IMR-90 (cell line): Measurements from ENCODE around the gene GPRASP1. TPM values are rescaled to one million over a fixed set of nuclear protein-coding genes. Genes with fewer than 3 reads are reported as not detected.

Experiments used
- ATAC-seq: fragments of 200-7000 bp; cut with Tn5 transposase; 2 replicates; pipeline ENCODE4 v1.9.1; 2020; ENCODE audit warnings: low read depth, mild to moderate bottlenecking, moderate library complexity
- BruUV-seq: library from RNA; stranded (reverse); fragments of 400-500 nt; replicated peaks from 2 replicates; lab custom pipeline; 2021; lab: Mats Ljungman, UMichigan
- CTCF ChIA-PET: fragments of 300-600 bp; formaldehyde crosslinking; extraction: SDS; loops from one replicate; lab custom pipeline; 2021; ENCODE audit warnings: antibody characterized with exemption; lab: Yijun Ruan, JAX
- POLR2A ChIA-PET: fragments of 300-600 bp; sonication (Branson Sonifier 250); formaldehyde crosslinking; loops from one replicate; lab custom pipeline; 2022; ENCODE audit warnings: antibody characterized with exemption; ENCODE audit not compliant: unreplicated experiment; lab: Charles Lee
- DNase-seq: peaks from one replicate; pipeline ENCODE4 v3.0.0; 2013
- H2AFZ ChIP-seq: replicated peaks from 2 replicates; pipeline ENCODE3; 2013; ENCODE audit warnings: low read length, mild to moderate bottlenecking; ENCODE audit not compliant: poor library complexity
- H2AK5ac ChIP-seq: 2 replicates; pipeline ENCODE4 v1.6.1; 2013; ENCODE audit warnings: low read depth, low read length, inconsistent platforms
- H2AK9ac ChIP-seq: replicated peaks from 2 replicates; pipeline ENCODE3; 2013; ENCODE audit warnings: mild to moderate bottlenecking, low read depth, low read length, moderate library complexity; ENCODE audit not compliant: poor library complexity
- H2BK120ac ChIP-seq: 2 replicates; pipeline ENCODE4 v1.6.1; 2013; ENCODE audit warnings: low read depth, low read length, inconsistent platforms
- H2BK15ac ChIP-seq: 3 replicates; pipeline ENCODE4 v1.6.1; 2013; ENCODE audit warnings: low read depth, low read length, inconsistent platforms
- H2BK20ac ChIP-seq: 2 replicates; pipeline ENCODE4 v1.6.1; 2013; ENCODE audit warnings: low read depth, mild to moderate bottlenecking, inconsistent platforms, low read length, moderate library complexity
- H2BK5ac ChIP-seq: 2 replicates; pipeline ENCODE4 v1.6.1; 2013; ENCODE audit warnings: mild to moderate bottlenecking, low read depth, low read length, inconsistent platforms; ENCODE audit not compliant: poor library complexity, severe bottlenecking
- H3K14ac ChIP-seq: replicated peaks from 2 replicates; pipeline ENCODE4 v1.6.1; 2013; ENCODE audit warnings: low read depth, low read length, inconsistent platforms
- H3K18ac ChIP-seq: 2 replicates; pipeline ENCODE4 v1.6.1; 2013; ENCODE audit warnings: low read depth, low read length, control low read depth
- H3K23ac ChIP-seq: 2 replicates; pipeline ENCODE4 v1.6.1; 2013; ENCODE audit warnings: low read depth, low read length, inconsistent platforms
- H3K27ac ChIP-seq: 2 replicates; pipeline ENCODE4 v1.5.1; 2013; ENCODE audit warnings: mild to moderate bottlenecking, control low read depth, low read length; ENCODE audit not compliant: insufficient read depth
- H3K27me3 ChIP-seq: 2 replicates; pipeline ENCODE4 v1.6.1; 2013; ENCODE audit warnings: low read length; ENCODE audit not compliant: control insufficient read depth, insufficient read depth
- H3K36me3 ChIP-seq: 2 replicates; pipeline ENCODE4 v1.6.1; 2013; ENCODE audit warnings: low read length, mixed read lengths; ENCODE audit not compliant: control insufficient read depth, insufficient read depth
- H3K4ac ChIP-seq: 2 replicates; pipeline ENCODE4 v1.6.1; 2013; ENCODE audit warnings: low read depth, low read length, inconsistent platforms
- H3K4me1 ChIP-seq: 2 replicates; pipeline ENCODE4 v1.6.1; 2013; ENCODE audit warnings: low read length, mixed read lengths; ENCODE audit not compliant: control insufficient read depth, insufficient read depth
- H3K4me2 ChIP-seq: 2 replicates; pipeline ENCODE4 v1.6.1; 2013; ENCODE audit warnings: low read depth, mild to moderate bottlenecking, control low read depth, low read length, moderate library complexity
- H3K4me3 ChIP-seq: 2 replicates; pipeline ENCODE4 v1.5.1; 2013; ENCODE audit warnings: low read depth, mild to moderate bottlenecking, control low read depth, low read length, moderate library complexity; ENCODE audit not compliant: insufficient read depth
- H3K56ac ChIP-seq: 2 replicates; pipeline ENCODE4 v1.6.1; 2013; ENCODE audit warnings: low read length, inconsistent platforms; ENCODE audit not compliant: insufficient read depth; ENCODE audit errors: extremely low read depth
- H3K79me1 ChIP-seq, 2 experiments: 2 replicates each; pipeline ENCODE4 v1.6.1; 2013; ENCODE audit warnings: low read length in 2 of 2, inconsistent platforms in 1 of 2, low read depth in 1 of 2
- H3K9ac ChIP-seq: 2 replicates; pipeline ENCODE4 v1.6.1; 2013; ENCODE audit warnings: low read depth, low read length, control low read depth
- H3K9me1 ChIP-seq: 2 replicates; pipeline ENCODE4 v1.6.1; 2013; ENCODE audit warnings: low read length, inconsistent platforms; ENCODE audit not compliant: insufficient read depth
- H3K9me3 ChIP-seq: 2 replicates; pipeline ENCODE4 v1.6.1; 2013; ENCODE audit warnings: low read length; ENCODE audit not compliant: control insufficient read depth, insufficient read depth
- H4K20me1 ChIP-seq: 2 replicates; pipeline ENCODE4 v1.6.1; 2013; ENCODE audit warnings: low read length, inconsistent platforms; ENCODE audit not compliant: insufficient read depth
- H4K5ac ChIP-seq: 2 replicates; pipeline ENCODE4 v1.6.1; 2013; ENCODE audit warnings: mild to moderate bottlenecking, low read depth, low read length, control low read depth
- H4K8ac ChIP-seq, 2 experiments: 2 replicates each; pipeline ENCODE4 v1.6.1; 2013; ENCODE audit warnings: low read depth in 2 of 2, low read length in 2 of 2, control low read depth in 1 of 2, inconsistent platforms in 1 of 2
- H4K91ac ChIP-seq: 2 replicates; pipeline ENCODE4 v1.6.1; 2013; ENCODE audit warnings: low read depth, low read length, inconsistent platforms; ENCODE audit not compliant: insufficient read depth
- CEBPB ChIP-seq: IDR thresholded peaks from 2 replicates; pipeline ENCODE4 v1.6.1; 2012; ENCODE audit warnings: low read depth, low read length, improper control_type of control experiment
- CHD1 ChIP-seq: IDR thresholded peaks from 2 replicates; pipeline ENCODE4 v1.6.1; 2012; ENCODE audit warnings: low read depth, low read length, improper control_type of control experiment
- FOS ChIP-seq: fragments of 150-350 bp; IDR thresholded peaks from 2 replicates; pipeline ENCODE4 v1.6.1; 2016; ENCODE audit warnings: low read depth, low read length
- MAFK ChIP-seq: IDR thresholded peaks from 2 replicates; pipeline ENCODE4 v1.6.1; 2012; ENCODE audit warnings: low read depth, low read length, improper control_type of control experiment
- MXI1 ChIP-seq: IDR thresholded peaks from 2 replicates; pipeline ENCODE4 v1.6.1; 2012; ENCODE audit warnings: low read depth, mild to moderate bottlenecking, low read length, moderate library complexity, borderline replicate concordance
- NFE2L2 ChIP-seq: fragments of 150-350 bp; IDR thresholded peaks from 2 replicates; pipeline ENCODE4 v1.6.1; 2016; ENCODE audit warnings: low read depth, mild to moderate bottlenecking, low read length
- RFX5 ChIP-seq: IDR thresholded peaks from 2 replicates; pipeline ENCODE4 v1.8.0; 2012; ENCODE audit warnings: low read depth, mild to moderate bottlenecking, low read length, moderate library complexity
- SMC3 ChIP-seq: fragments of 150-350 bp; IDR thresholded peaks from 2 replicates; pipeline ENCODE4 v1.6.1; 2016; ENCODE audit warnings: low read depth, mild to moderate bottlenecking, antibody characterized with exemption, low read length, moderate library complexity
- dilution Hi-C: fragments of 300-500 bp; cut with HindIII; formaldehyde crosslinking; loops from one replicate; pipeline ENCODE4 v1.14.3; 2018; ENCODE audit warnings: low sequenced_read_pairs; ENCODE audit not compliant: unreplicated experiment
- in situ Hi-C: fragments of 300-500 bp; cut with MboI; formaldehyde crosslinking; loops from 3 replicates; pipeline ENCODE4 v1.14.3; 2019; ENCODE audit warnings: low sequenced_read_pairs, inconsistent platforms, mixed read lengths
- intact Hi-C: fragments of 100-400 bp; cut with micrococcal nuclease; formaldehyde crosslinking; loops from 2 replicates; pipeline ENCODE4 v1.10.0; 2022
- microRNA-seq, 2 experiments: library from miRNA; stranded (forward) in 1 of 2; unstranded in 1 of 2; fragments of 10-50 nt in 1 of 2; fragments of <30 nt in 1 of 2; gene quantifications in 1 of 2; microRNA quantifications in 1 of 2; one replicate each; pipeline versions ENCODE3 to v1.1.0; 2013 to 2020; ENCODE audit not compliant: insufficient read depth in 1 of 2, insufficient read length in 1 of 2, unreplicated experiment in 1 of 2
- polyA plus RNA-seq, 3 experiments: library from polyadenylated mRNA; depleted of rRNA; stranded (reverse); fragments of >200 nt; gene quantifications; 2 replicates each; pipeline ENCODE4 v1.2.3, GENCODE V29; 2012; ENCODE audit warnings: low replicate concordance in 1 of 3
- small RNA-seq, 5 experiments: library from RNA; depleted of rRNA; stranded (forward); fragments of <200 nt; gene quantifications; one replicate each; pipeline ENCODE3, GENCODE V24; 2012
- total RNA-seq: library from RNA; depleted of rRNA; stranded (reverse); fragments of >200 nt; gene quantifications from 2 replicates; pipeline ENCODE4 v1.2.3, GENCODE V29; 2012; rRNA removed

The GPRASP1 gene
- total and polyA plus RNA-seq, 2 of the 4 experiments (the other 2 are of a cell fraction), result 1.3 to 1.5 TPM

GRCh38 chrX:102697494-102697893 lies 46.2 kb downstream of the GPRASP1 start:
- Histone ChIP-seq H2BK120ac (no peak overlapping the region), H3K27me3 (no peaks in the 10 kb centered on the region), H3K56ac (no peak overlapping the region), H2BK5ac (no peak overlapping the region), H3K9me3 (no peaks in the 10 kb centered on the region), H4K5ac (no peak overlapping the region), H3K18ac (no peak overlapping the region), H2BK20ac (no peak overlapping the region), H3K36me3 (no peaks in the 10 kb centered on the region), H3K9ac (no peak overlapping the region), H2AFZ (no peak overlapping the region), H3K14ac (no peak overlapping the region), H3K4me3 (no peak overlapping the region), H3K4ac (no peak overlapping the region), H3K23ac (no peak overlapping the region), H2BK15ac (no peak overlapping the region), H3K79me1 (no peaks in the 10 kb centered on the region), H4K8ac (no peak overlapping the region), H3K4me2 (no peak overlapping the region), H4K91ac (no peak overlapping the region), H4K20me1 (no peaks in the 10 kb centered on the region), H2AK9ac (no peak overlapping the region), H3K4me1 (no peaks in the 10 kb centered on the region), H2AK5ac (no peak overlapping the region), H3K27ac (no peak overlapping the region), H3K9me1 (peaks cover 3% of the 10 kb centered on the region; the same call in 1 of the 2 replicates)
- TF ChIP-seq CHD1 (no peak), MAFK (no peak), SMC3 (no peak), CEBPB (no peak), FOS (no peak), RFX5 (no peak), NFE2L2 (no peak), MXI1 (no peak)
- intact Hi-C loops, result no loop called here
- no TSS peak for BruUV-seq
- peak; percentile 52 for DNase-seq
- ChIA-PET CTCF (no interaction called here), POLR2A (no interaction called here)
- ATAC-seq, result no peak
- dilution Hi-C loops, result no loop called here
- in situ Hi-C loops, result no loop called here

Small RNA genes within 50 kb of the gene (microRNA-seq; reads per million reads assigned to microRNA genes)
- not detected for gene RNU6-589P (ENCODE audit: insufficient read depth, insufficient read length)

Small RNA genes within 50 kb of the gene (small RNA-seq; reads per million reads assigned to genes)
- 0 to 1.2 (median 0) reads per million in 5 experiments for gene RNU6-589P

Other genes starting within 250 kb of the GPRASP1 start
- not detected in 2 replicates for gene NXF2B, start 211.5 kb upstream of the GPRASP1 start, total RNA-seq
- gene NXF2B, start 211.5 kb upstream of the GPRASP1 start, polyA plus RNA-seq (2012; rRNA removed), result not detected in 2 replicates
- gene TCP11X2, start 179.7 kb upstream of the GPRASP1 start, total RNA-seq, result not detected in 2 replicates
- gene TCP11X2, start 179.7 kb upstream of the GPRASP1 start, polyA plus RNA-seq (2012; rRNA removed), result not detected in 2 replicates
- 13.6 and 32.8 TPM in 2 replicates for gene TMSB15A, start 134.7 kb upstream of the GPRASP1 start, total RNA-seq
- 28.8 and 30.5 TPM in 2 replicates for gene TMSB15A, start 134.7 kb upstream of the GPRASP1 start, polyA plus RNA-seq (2012; rRNA removed)
- 20.8 and 24.9 TPM in 2 replicates for gene ARMCX5, start 52.0 kb upstream of the GPRASP1 start, total RNA-seq
- gene ARMCX5, start 52.0 kb upstream of the GPRASP1 start, polyA plus RNA-seq (2012; rRNA removed), result 9.6 and 12.2 TPM in 2 replicates
- gene GPRASP2, start 61.0 kb downstream of the GPRASP1 start, total RNA-seq, result 23.6 and 24.7 TPM in 2 replicates
- 9.0 and 9.4 TPM in 2 replicates for gene GPRASP2, start 61.0 kb downstream of the GPRASP1 start, polyA plus RNA-seq (2012; rRNA removed)
- 6.9 and 8.1 TPM in 2 replicates for gene GPRASP3, start 69.3 kb downstream of the GPRASP1 start, total RNA-seq
- gene GPRASP3, start 69.3 kb downstream of the GPRASP1 start, polyA plus RNA-seq (2012; rRNA removed), result 1.4 and 2.2 TPM in 2 replicates